Skeletal muscle satellite cell (primary cell): ENCODE measurements around the gene SLC39A7.

ENCODE experiments used
- H3K27me3 ChIP-seq: 2 replicates; pipeline ENCODE4 v1.7.0; 2013; ENCODE audit warnings: low read length; ENCODE audit not compliant: control insufficient read depth, insufficient read depth
- H3K36me3 ChIP-seq: 2 replicates; pipeline ENCODE4 v1.7.0; 2013; ENCODE audit warnings: mild to moderate bottlenecking, control low read depth, low read length; ENCODE audit not compliant: insufficient read depth
- H3K4me1 ChIP-seq: 2 replicates; pipeline ENCODE4 v1.7.0; 2013; ENCODE audit warnings: low read length; ENCODE audit not compliant: control insufficient read depth, insufficient read depth
- H3K4me2 ChIP-seq: 2 replicates; pipeline ENCODE4 v1.7.0; 2013; ENCODE audit warnings: mild to moderate bottlenecking, low read length
- H3K4me3 ChIP-seq: 2 replicates; pipeline ENCODE4 v1.7.0; 2013; ENCODE audit warnings: low read length
- H3K9ac ChIP-seq: 2 replicates; pipeline ENCODE4 v1.7.0; 2013; ENCODE audit warnings: mild to moderate bottlenecking, low read depth, low read length, moderate library complexity
- H3K9me3 ChIP-seq: replicated peaks from 2 replicates; pipeline ENCODE4 v1.7.0; 2013; ENCODE audit warnings: mild to moderate bottlenecking, control low read depth, low read length

SLC39A7 gene

DNA sequence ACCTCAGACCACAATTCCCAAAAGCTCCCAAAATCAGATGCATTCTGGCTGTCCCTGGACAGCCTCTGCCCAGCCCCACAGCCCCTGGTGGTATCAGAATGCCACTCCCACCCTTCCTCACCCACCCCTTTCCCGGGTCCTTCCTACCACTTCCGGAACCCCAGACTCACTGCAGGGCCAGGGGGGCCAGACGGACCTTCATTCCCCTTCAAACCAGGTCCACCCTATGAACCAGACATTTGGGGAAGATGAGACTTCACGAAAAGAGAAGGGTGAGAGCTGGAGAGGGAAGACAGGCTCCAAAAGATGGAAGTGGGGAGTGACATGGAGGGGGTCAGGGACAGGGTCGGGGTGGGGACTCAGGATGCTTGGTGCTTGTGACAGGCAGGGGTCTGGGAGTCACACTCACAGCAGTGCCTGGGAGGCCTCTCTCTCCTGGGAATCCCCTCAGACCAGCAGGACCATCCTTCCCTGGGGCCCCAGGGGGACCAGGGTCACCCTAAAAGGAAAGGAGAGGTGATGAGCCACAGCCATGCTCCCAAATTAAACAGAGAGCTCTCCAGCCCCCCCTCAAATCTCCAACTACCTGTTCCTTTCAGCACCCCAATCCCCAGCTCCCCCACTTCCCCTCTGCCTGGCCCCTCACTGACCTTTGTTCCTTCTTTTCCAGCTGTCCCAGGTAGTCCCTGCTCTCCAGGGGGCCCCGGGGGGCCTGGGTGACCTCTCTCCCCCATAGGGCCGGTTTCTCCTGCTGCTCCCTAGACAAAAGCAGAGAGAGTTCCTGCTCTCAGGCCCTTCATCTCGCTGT lies 28.6 kb upstream of the SLC39A7 start:
- Histone ChIP-seq H3K27me3 (peaks cover 13% of the 10 kb centered on the region), H3K4me2 (no peak overlapping the region), H3K9ac (no peak overlapping the region), H3K9me3 (no peaks in the 10 kb centered on the region), H3K4me1 (no peaks in the 10 kb centered on the region), H3K36me3 (no peaks in the 10 kb centered on the region), H3K4me3 (no peak overlapping the region)

DNA sequence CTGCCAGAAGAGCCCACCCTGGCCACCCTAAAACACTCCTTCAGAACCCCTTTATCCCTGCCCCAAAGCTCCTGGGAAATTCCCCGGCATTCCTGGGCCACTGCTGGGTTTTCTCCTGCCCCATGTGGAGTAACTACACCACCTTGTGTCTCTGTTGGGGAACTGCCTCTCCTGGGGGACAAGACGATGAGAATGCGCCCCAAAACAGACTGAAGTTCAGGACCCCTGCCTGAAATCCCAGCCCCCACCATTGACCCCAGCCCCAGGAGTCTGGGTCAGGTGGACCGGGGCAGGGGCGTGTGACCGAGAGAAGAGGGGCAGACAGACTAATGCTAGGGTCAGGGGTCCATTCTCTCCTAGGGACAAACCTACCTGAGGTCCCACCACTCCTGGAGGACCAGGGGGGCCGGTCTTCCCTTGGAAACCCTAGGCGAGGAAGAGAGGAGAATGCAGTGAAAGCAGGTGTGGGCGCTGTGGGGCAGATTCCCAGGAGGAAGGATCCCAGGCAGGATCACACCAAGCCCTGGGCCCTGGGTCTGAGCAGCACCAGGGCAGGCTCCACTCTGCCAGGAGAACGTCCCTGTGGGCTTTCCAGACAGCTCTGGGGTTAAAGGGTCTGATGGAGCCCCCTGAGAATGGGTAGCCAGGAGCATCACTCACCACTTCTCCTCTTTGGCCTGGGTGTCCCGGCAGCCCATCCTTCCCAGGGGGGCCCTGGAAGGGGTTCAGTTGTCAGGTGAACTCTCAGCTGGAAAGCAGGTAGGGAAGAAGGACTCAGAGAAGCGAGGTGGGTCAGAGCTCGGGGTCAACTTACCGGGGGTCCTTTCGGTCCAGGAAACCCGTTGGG lies 27.8 kb upstream of the SLC39A7 start:
- Histone ChIP-seq H3K4me2 (no peak overlapping the region), H3K36me3 (no peaks in the 10 kb centered on the region), H3K9ac (no peak overlapping the region), H3K4me1 (no peaks in the 10 kb centered on the region), H3K27me3 (peaks cover 13% of the 10 kb centered on the region), H3K4me3 (no peak overlapping the region), H3K9me3 (no peaks in the 10 kb centered on the region)

DNA sequence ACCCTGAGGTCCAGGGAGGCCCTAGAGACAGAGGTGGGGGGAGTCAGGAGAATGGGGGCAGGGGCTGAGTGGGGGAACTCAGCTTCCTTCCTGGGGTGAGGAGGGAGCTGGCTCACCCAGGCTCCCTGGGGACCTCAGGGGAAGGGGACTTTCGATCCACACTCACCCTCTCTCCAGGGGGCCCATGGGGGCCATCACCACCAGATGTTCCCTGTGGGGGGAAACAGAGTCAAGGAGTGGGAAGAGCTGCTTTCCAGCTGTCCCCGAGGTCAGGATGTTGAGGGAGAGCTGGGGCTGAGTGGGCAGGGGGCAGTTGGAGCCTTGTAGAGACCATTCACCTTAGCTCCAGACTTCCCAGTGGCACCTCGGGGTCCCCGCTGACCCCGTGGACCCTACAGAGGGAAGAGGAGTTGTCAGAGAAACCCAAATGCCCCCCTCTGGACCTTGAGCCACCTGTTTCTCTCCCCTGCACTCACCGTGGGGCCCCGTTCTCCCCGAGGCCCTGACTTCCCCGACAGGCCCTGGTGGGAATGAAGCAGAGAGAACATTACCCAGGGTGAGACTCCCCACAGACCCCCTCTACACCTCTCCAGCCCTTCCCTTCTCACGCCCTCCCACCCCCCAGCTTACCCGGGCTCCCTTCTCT lies 27.0 kb upstream of the SLC39A7 start:
- H3K4me1 ChIP-seq: no peaks in the 10 kb centered on the region

DNA sequence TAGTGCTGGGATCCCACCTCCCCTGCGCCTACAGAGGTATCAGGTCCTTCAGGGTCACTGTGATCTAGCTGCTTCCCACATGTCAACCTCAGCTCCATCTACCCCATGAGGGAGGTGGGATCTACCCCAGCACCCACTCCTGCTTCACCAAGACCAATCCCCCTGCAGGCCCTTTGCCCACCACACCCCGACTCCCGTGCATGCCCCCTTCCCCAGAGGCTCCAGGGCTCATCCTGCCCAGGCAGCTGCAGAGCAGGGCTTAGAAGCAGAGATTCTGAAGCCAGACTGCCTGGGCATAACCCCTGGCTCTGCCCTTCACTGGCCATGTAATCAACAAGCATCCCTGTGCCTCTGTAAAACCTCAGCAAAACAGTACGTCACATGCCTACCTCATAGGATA lies 25.9 kb upstream of the SLC39A7 start:
- Histone ChIP-seq H3K36me3 (no peaks in the 10 kb centered on the region), H3K9ac (no peak overlapping the region), H3K4me3 (no peak overlapping the region), H3K27me3 (peaks cover 13% of the 10 kb centered on the region), H3K9me3 (no peaks in the 10 kb centered on the region), H3K4me2 (no peak overlapping the region), H3K4me1 (no peaks in the 10 kb centered on the region)

More for the DNA sequence above, 27.0 kb upstream of the SLC39A7 start:
- H3K9ac ChIP-seq: no peak overlapping the region
- no peak overlapping the region for H3K4me3 ChIP-seq
- H3K27me3 ChIP-seq: peaks cover 13% of the 10 kb centered on the region
- no peaks in the 10 kb centered on the region for H3K9me3 ChIP-seq
- H3K4me2 ChIP-seq: no peak overlapping the region
- no peaks in the 10 kb centered on the region for H3K36me3 ChIP-seq

DNA sequence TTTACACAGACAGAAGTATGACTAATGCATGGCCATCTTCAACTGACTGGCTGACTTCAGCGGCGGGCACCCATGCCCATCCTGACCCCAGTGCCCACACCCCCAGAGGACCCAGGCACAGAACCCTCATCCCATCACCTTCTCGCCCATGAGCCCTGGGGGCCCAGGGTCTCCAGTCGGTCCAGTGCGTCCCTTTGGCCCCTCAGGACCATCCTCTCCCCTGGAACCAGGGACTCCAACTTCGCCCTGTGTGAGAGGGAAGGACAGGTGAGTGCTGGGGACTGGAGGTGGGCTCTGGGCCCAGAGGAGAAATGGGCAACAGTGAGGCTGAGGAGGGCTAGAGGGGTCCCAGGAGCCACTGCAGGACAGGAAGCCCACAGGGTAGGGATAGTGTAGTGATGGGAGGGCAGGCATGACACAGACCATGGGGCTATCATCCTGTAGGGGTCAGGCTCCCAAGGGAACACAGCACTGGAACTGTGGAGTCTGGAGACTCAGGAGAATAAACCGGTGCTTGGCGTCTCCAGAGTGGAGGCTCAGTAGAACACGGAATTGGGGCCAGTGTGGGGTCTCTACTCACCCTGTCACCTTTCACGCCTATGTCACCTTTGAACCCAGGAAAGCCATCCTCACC lies 25.1 kb upstream of the SLC39A7 start:
- no peak overlapping the region for H3K4me3 ChIP-seq
- H3K4me1 ChIP-seq: no peaks in the 10 kb centered on the region
- no peaks in the 10 kb centered on the region for H3K36me3 ChIP-seq
- no peak overlapping the region for H3K4me2 ChIP-seq
- H3K27me3 ChIP-seq: peaks cover 13% of the 10 kb centered on the region
- no peak overlapping the region for H3K9ac ChIP-seq
- no peaks in the 10 kb centered on the region for H3K9me3 ChIP-seq

- Histone ChIP-seq H3K27me3 (peaks cover 13% of the 10 kb centered on the region), H3K4me1 (no peaks in the 10 kb centered on the region), H3K9me3 (no peaks in the 10 kb centered on the region), H3K36me3 (no peaks in the 10 kb centered on the region), H3K9ac (no peak overlapping the region), H3K4me3 (no peak overlapping the region), H3K4me2 (no peak overlapping the region)
Measured at GRCh38 chr6:33176906-33177305, 23.8 kb upstream of the SLC39A7 start.

DNA sequence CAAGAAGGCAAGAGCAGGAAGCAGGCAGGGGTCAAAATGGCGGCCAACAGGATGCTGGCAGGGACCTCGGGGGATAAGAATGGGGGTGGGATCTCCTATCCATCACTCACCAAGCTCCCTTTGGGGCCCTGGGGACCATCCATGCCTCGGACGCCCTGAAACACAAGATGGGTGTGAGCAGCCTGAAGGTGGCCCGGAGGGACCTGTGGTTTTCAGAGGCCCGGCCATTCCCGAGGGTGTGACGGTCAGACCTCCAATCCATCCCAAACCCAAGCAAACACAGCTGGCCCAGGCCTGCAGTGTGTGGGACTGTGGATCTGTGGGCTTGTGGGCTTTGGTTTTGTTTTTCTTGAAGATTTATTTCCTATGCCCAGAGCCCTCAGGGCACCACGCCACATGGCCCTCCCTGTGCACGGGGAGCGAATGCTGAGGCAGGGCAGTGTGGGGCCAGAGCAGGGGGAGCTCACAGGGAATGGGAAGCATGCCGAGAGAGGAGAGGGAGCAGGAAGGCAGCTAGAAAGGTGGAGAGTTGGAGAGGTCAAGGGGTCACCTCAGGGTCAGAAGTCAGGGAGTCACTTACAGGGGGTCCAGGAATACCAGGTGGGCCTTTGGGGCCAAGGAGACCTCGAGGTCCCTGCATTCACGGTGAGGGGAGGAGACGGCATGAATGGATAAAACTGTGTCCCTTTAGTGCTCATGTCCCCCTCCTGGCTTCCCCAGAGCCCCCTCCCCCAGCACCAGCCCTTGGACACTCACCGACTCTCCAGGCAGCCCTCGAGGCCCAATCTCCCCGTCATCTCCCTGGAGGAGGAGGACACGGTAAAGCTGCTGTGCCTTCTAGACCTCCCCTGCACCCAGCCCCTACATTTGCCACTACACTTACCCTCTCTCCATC lies 22.9 kb upstream of the SLC39A7 start:
- Histone ChIP-seq H3K4me2 (no peak overlapping the region), H3K4me3 (no peak overlapping the region), H3K36me3 (no peaks in the 10 kb centered on the region), H3K9ac (no peak overlapping the region), H3K27me3 (peaks cover 13% of the 10 kb centered on the region), H3K9me3 (no peaks in the 10 kb centered on the region), H3K4me1 (no peaks in the 10 kb centered on the region)

- Histone ChIP-seq H3K27me3 (peaks cover 6% of the 10 kb centered on the region), H3K4me3 (no peak overlapping the region), H3K36me3 (no peaks in the 10 kb centered on the region), H3K9me3 (no peaks in the 10 kb centered on the region), H3K4me2 (no peak overlapping the region), H3K4me1 (no peaks in the 10 kb centered on the region), H3K9ac (no peak overlapping the region)
Measured at GRCh38 chr6:33178755-33179475, 21.8 kb upstream of the SLC39A7 start.

- H3K27me3 ChIP-seq: no peaks in the 10 kb centered on the region
- no peaks in the 10 kb centered on the region for H3K36me3 ChIP-seq
- H3K9ac ChIP-seq: no peak overlapping the region
- no peak overlapping the region for H3K4me3 ChIP-seq
- H3K9me3 ChIP-seq: no peaks in the 10 kb centered on the region
- H3K4me2 ChIP-seq: no peak overlapping the region
- H3K4me1 ChIP-seq: no peaks in the 10 kb centered on the region
Measured at GRCh38 chr6:33181141-33181540, 19.5 kb upstream of the SLC39A7 start.

GRCh38 chr6:33183071-33183683 lies 17.5 kb upstream of the SLC39A7 start:
- Histone ChIP-seq H3K4me1 (no peaks in the 10 kb centered on the region), H3K4me3 (no peak overlapping the region), H3K27me3 (no peaks in the 10 kb centered on the region), H3K36me3 (no peaks in the 10 kb centered on the region), H3K4me2 (no peak overlapping the region), H3K9ac (no peak overlapping the region), H3K9me3 (no peaks in the 10 kb centered on the region)
